SK-N-SH treated with all-trans-retinoic acid at 6 μM for 48 hours (cell line): ENCODE results near the gene TBX1.

ENCODE experiments used
- ARNTL ChIP-seq: fragments of 450-650 bp; formaldehyde crosslinking; IDR thresholded peaks from 2 replicates; pipeline ENCODE4 v1.5.0; 2020; ENCODE audit warnings: low read depth, mild to moderate bottlenecking, moderate library complexity, borderline replicate concordance
- CSDC2 ChIP-seq: fragments of 250-450 bp; sonication (Bioruptor Pico); IDR thresholded peaks from 2 replicates; pipeline ENCODE4 v1.5.0; 2020; ENCODE audit warnings: mild to moderate bottlenecking, moderate library complexity
- CSRNP3 ChIP-seq: fragments of 250-450 bp; sonication (Bioruptor Pico); IDR thresholded peaks from 2 replicates; pipeline ENCODE4 v1.5.1; 2021; ENCODE audit warnings: mild to moderate bottlenecking, moderate library complexity
- ESRRG ChIP-seq: fragments of 250-450 bp; sonication (Bioruptor Pico); IDR thresholded peaks from 2 replicates; pipeline ENCODE4 v1.6.1; 2021; ENCODE audit warnings: mild to moderate bottlenecking
- GLIS3 ChIP-seq: fragments of 250-450 bp; sonication (Bioruptor Pico); IDR thresholded peaks from 2 replicates; pipeline ENCODE4 v1.5.0; 2020; ENCODE audit warnings: mild to moderate bottlenecking, moderate library complexity
- ISL1 ChIP-seq: fragments of 250-450 bp; sonication (Bioruptor Pico); IDR thresholded peaks from 2 replicates; pipeline ENCODE4 v2.1.2; 2022; ENCODE audit warnings: mild to moderate bottlenecking, moderate library complexity
- POU6F1 ChIP-seq: fragments of 250-450 bp; sonication (Bioruptor Pico); IDR thresholded peaks from 2 replicates; pipeline ENCODE4 v1.8.0; 2021; ENCODE audit warnings: low read depth, mild to moderate bottlenecking, moderate library complexity, borderline replicate concordance
- RARB ChIP-seq: fragments of 250-450 bp; sonication (Bioruptor Pico); IDR thresholded peaks from 2 replicates; pipeline ENCODE4 v1.8.0; 2021; ENCODE audit warnings: mild to moderate bottlenecking, moderate library complexity
- TCF4 ChIP-seq: fragments of 250-450 bp; sonication (Bioruptor Pico); IDR thresholded peaks from 2 replicates; pipeline ENCODE4 v1.8.0; 2021; ENCODE audit warnings: mild to moderate bottlenecking, moderate library complexity, borderline replicate concordance
- ZNF8 ChIP-seq: fragments of 450-650 bp; formaldehyde crosslinking; IDR thresholded peaks from 2 replicates; pipeline ENCODE4 v1.5.0; 2020; ENCODE audit warnings: mild to moderate bottlenecking, moderate library complexity
- TF ChIP-seq, protein P1 (sequence below): fragments of 250-450 bp; sonication (Bioruptor Pico); IDR thresholded peaks from 2 replicates; pipeline ENCODE4 v1.8.0; 2020; ENCODE audit warnings: mild to moderate bottlenecking, moderate library complexity, borderline replicate concordance

DNA sequence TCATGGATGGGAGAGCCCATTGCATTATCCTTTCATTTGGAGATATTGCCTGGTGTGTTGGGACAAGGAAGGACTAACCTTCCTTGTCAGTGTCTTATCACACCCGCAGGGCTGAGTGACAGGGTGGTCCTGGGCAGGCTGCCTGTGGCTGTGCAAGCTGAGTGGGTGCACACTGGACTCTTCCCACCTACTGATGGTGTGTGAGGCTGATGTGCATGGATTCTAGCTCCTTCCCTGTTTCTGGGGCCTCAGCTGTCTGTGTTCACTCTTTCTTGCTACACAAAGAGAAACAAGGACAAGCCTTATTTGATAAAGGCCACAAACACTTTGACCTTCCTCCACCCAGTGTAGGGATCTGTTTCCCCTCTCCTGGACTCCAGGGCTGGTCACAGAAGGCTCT is 22.0 kb downstream of the TBX1 start:
- no peak for TF ChIP-seq POU6F1
- TF ChIP-seq, protein P1, sequence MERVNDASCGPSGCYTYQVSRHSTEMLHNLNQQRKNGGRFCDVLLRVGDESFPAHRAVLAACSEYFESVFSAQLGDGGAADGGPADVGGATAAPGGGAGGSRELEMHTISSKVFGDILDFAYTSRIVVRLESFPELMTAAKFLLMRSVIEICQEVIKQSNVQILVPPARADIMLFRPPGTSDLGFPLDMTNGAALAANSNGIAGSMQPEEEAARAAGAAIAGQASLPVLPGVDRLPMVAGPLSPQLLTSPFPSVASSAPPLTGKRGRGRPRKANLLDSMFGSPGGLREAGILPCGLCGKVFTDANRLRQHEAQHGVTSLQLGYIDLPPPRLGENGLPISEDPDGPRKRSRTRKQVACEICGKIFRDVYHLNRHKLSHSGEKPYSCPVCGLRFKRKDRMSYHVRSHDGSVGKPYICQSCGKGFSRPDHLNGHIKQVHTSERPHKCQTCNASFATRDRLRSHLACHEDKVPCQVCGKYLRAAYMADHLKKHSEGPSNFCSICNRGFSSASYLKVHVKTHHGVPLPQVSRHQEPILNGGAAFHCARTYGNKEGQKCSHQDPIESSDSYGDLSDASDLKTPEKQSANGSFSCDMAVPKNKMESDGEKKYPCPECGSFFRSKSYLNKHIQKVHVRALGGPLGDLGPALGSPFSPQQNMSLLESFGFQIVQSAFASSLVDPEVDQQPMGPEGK (CRISPR knock-in tag) = no peak
- no peak for TF ChIP-seq RARB (CRISPR knock-in tag)
- no peak for TF ChIP-seq GLIS3 (CRISPR knock-in tag)
- no peak for TF ChIP-seq TCF4
- TF ChIP-seq CSRNP3 (CRISPR knock-in tag) = no peak
- no peak for TF ChIP-seq CSDC2
- no peak for TF ChIP-seq ZNF8 (CRISPR knock-in tag)
- TF ChIP-seq ESRRG (CRISPR knock-in tag) = no peak
- no peak for TF ChIP-seq ARNTL (CRISPR knock-in tag)
- no peak for TF ChIP-seq ISL1 (CRISPR knock-in tag)
